RWPE1 (cell line): ENCODE measurements around the gene UPF2.
"Not testable (repeated sequence)": the region's sequence is repeated elsewhere in the genome, so short reads cannot be mapped to it uniquely, and the experiment has no call there.

Experiments used
- CTCF ChIA-PET: fragments of 350-600 bp; sonication (Branson Sonifier 250); formaldehyde crosslinking; extraction: SDS; loops from one replicate; lab custom pipeline; 2021; lab: Yijun Ruan, JAX
- POLR2A ChIA-PET: fragments of 400-600 bp; formaldehyde crosslinking; extraction: SDS; loops from one replicate; lab custom pipeline; 2020; ENCODE audit warnings: antibody characterized with exemption; ENCODE audit not compliant: low non-redundant PET; lab: Yijun Ruan, JAX
- DNase-seq: peaks from one replicate; pipeline ENCODE4 v3.0.0; 2012; ENCODE audit warnings: low spot score
- H3K27ac ChIP-seq: fragments of 450-650 bp; 2 replicates; pipeline ENCODE4 v1.5.1; 2017
- TF ChIP-seq, protein P1 (sequence below): fragments of 450-650 bp; conservative IDR thresholded peaks from 2 replicates; pipeline ENCODE4 v1.5.1; 2017; ENCODE audit warnings: low read depth, mild to moderate bottlenecking

Gene UPF2

DNA sequence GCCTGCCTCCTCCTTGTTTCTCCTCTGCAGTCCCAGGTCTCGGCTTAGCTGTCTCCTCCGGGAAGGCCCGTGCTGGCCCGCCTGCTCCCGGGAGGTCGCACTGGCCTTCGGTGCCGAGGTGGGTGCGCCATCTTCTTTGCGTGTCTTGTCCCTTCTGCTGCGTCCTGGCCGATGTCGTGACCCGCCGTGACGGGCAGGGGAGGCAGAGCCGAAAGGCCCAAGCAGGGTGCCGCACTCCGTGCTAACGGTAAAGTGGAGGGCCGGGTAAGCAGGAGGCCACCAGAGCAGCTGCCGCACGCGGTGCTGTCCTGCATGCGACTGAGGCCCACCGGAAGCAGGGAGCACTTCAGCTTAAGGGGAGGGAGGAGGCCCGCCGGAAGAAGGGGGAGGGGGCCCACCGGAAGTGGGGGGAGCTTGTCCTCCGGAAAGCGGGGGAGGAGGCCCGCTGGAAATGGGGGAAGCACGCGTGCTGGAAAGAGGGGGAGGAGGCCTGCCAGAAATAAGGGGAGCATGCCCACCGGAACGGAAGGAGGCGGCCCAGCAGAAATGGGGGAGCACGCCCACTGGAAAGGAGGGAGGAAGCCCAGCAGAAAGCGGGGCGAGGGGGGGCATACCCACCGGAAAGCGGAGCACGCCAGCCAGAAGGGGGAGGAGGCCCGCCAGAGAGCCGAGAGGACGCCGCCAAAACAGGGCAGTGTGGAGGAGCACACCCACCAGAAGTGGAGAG is 148.1 kb downstream of the UPF2 start:
- H3K27ac ChIP-seq: peak overlapping the region; percentile 60
- POLR2A ChIA-PET: no interaction called here
- TF ChIP-seq, protein P1, sequence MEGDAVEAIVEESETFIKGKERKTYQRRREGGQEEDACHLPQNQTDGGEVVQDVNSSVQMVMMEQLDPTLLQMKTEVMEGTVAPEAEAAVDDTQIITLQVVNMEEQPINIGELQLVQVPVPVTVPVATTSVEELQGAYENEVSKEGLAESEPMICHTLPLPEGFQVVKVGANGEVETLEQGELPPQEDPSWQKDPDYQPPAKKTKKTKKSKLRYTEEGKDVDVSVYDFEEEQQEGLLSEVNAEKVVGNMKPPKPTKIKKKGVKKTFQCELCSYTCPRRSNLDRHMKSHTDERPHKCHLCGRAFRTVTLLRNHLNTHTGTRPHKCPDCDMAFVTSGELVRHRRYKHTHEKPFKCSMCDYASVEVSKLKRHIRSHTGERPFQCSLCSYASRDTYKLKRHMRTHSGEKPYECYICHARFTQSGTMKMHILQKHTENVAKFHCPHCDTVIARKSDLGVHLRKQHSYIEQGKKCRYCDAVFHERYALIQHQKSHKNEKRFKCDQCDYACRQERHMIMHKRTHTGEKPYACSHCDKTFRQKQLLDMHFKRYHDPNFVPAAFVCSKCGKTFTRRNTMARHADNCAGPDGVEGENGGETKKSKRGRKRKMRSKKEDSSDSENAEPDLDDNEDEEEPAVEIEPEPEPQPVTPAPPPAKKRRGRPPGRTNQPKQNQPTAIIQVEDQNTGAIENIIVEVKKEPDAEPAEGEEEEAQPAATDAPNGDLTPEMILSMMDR: no peak
- DNase-seq: no peak
- CTCF ChIA-PET: interaction anchor here (0.5 kb wide), 1 partner anchor 40 kb away, joined by 3 read pairs; no protein-coding TSS in a partner anchor

DNA sequence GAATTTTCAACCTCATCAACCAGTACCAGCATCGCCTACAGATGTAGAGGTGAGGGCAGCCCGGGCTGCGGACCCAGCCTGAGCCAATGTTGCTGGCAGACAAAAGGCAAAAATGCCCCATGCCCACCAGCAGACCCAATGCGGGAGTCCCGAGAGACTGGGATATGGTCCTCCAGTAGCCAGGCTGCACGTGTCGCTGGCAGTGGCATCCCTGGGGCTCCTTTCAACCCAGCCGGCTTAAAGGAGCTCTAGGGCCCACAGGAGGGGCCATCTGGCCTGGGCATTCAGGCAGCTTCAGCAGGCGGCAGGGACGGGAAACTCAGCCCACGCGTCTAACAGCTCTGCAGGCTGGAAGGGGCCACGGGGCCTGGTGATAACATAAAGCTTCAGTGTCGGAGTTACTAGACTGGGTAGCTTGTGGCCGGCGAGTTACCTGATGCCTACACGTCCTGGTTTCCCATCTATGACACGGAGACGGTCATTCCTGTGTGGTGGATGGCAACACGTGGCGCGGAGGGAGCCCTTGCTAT is 148.8 kb downstream of the UPF2 start:
- ChIA-PET POLR2A (no interaction called here), CTCF (interaction anchor here (0.5 kb wide), 1 partner anchor 39 kb away, joined by 3 read pairs; no protein-coding TSS in a partner anchor)
- DNase-seq: no peak
- TF ChIP-seq, protein P1: no peak
- H3K27ac ChIP-seq: peak overlapping the region; percentile 60

DNA sequence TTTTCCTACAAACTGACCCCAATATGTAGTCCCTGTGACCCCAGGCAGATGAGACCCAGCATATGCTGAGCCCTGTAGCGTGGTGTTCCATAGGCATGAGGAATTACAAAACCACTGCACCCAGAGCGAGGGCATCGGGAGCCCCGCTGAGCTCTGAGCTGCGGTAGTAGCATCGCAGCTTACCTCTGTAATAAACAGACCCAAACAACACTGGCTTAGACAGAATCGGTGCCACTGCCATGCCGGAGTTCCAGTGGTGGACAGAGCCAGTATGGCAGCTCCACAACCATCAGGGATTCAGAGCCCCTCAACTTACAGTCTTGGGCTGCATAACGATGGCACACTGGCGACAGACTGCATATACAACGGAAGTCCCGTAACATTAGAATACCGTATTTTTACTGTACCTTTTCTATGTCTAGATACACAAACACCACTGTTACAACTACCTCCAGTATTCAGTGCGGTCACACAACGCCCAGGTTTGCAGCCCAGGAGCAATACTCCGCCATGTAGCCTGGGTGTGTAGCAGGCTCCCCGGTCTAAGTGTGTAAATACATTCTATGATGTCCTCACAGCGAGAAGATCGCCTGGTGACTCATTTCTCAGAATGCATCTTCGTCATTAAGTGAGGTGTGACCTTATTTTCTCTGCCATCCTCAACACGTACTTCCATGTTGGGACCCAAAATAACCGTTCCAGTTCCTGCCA is 150.7 kb downstream of the UPF2 start:
- 0 out of 2 replicates have a peak overlapping the region, but pooled peaks have one; percentile 12 for H3K27ac ChIP-seq
- no peak for DNase-seq
- TF ChIP-seq, protein P1: no peak
- ChIA-PET CTCF (no interaction called here), POLR2A (no interaction called here)

DNA sequence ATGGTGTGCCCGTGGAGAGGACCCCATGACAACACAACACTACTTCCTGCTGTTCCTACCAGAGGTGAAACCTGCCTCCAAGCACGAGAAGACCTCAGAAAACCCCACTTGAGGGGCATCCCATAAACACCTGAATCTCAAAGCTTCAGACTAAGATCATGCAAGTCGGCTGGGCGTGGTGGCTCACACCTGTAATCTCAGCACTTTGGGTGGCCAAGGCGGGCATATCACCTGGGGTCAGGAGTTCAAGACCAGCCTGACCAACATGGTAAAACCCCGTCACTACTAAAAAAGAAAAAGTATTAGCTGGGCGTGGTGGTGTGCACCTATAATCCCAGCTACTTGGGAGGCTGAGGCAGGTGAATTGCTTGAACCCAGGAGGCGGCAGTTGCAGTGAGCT is 153.3 kb downstream of the UPF2 start:
- CTCF ChIA-PET: interaction anchor here (0.7 kb wide), 1 partner anchor 19 kb away, joined by 3 read pairs; no protein-coding TSS in a partner anchor
- DNase-seq, POLR2A ChIA-PET, H3K27ac ChIP-seq: not testable (repeated sequence)

DNA sequence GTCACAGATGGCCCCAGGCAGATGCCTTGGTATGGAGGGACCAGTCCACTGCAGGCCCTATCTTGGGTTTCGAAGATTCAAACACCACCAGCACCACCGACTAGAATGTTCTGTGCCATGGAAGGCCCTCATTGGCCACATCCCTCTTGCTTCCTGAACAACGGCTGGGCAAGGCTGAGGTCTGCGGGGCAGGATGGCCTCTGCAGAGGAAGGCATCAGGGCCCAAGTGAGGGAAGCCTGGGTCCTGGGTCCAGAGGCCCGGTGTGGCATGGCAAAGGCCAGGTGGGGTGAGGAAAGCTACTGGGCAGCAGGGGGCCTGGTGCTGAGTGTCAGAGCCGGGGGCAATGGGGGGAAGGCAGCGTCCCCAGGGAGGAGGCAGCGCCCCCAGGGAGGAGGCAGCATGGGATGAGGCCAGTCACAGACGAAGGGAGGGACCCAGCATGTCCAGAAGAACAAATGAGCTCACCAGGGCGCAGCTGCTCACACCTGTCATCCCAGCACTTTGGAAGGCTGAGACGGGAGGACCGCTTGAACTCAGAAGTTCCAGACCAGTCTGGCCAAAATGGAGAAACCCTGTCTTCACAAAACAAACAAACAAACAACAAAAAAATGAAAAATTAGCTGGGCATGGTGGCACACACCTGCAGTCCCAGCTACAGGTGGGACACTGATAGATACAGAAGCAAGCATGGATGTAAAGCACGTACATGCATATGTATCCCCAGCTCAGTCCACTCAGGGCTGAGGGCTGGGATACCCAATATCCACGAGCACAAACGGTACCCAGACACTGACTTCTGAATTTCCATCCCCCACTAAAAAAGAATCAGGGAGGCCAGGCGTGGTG is 155.0 kb downstream of the UPF2 start:
- peak overlapping the region; percentile 95 for H3K27ac ChIP-seq
- ChIA-PET CTCF (interaction anchor here (0.6 to 2.4 kb wide), 2 partner anchors 10 to 105 kb away, joined by 3 to 9 read pairs; no protein-coding TSS in a partner anchor), POLR2A (no interaction called here)
- no peak for DNase-seq
- TF ChIP-seq, protein P1: no peak

DNA sequence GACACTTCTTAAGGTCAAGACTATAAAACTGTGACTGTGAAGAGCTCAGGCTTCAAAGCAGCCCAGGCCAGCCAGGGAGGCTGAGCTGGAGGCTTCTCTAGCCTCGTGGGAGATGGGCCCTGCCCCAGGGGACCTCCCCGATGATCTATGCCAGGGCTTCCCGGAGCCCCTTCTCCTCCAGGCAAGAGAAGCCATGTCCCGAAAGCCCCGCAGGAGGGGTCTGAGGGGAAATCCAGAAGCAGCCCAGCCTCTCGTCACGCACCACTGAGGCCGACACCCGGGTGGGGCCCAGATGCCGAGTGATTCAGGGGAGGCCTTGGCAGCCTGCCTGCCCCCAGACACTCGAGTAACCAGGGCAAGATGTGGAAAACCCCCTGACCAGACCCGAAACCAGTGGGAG is 155.8 kb downstream of the UPF2 start:
- ChIA-PET POLR2A (no interaction called here), CTCF (interaction anchor here (2.4 kb wide), 1 partner anchor 11 kb away, joined by 9 read pairs; no protein-coding TSS in a partner anchor)
- peak overlapping the region; percentile 95 for H3K27ac ChIP-seq
- TF ChIP-seq, protein P1: no peak
- DNase-seq: peak; percentile 32
